Measurements from ENCODE around the gene KIAA0586. TPM values are rescaled to one million over a fixed set of nuclear protein-coding genes. Genes with fewer than 3 reads are reported as not detected.
A peak's percentile ranks its signal among the peaks of the same experiment; 100 is the strongest.

Gene KIAA0586
- 10 to 100 TPM; 24.9 to 27.0 TPM for total RNA-seq

- peak within 1 kb of the TSS; percentile 91 for H3K4me3 Mint-ChIP-seq
- POLR2A ChIA-PET: interaction anchor here (0.6 to 2.3 kb wide), 16 partner anchors 11 to 1821 kb away, joined by 3 to 47 read pairs (median 3); partner anchors contain the start of genes ARID4A, DACT1, JKAMP and L3HYPDH
Observed at GRCh38 chr14:58427281-58428117, at the start of gene KIAA0586, which contains the start of gene TIMM9. Gene KIAA0586, plus strand, starts transcription at chr14:58427719. Its CDS starts 546 bp downstream, at chr14:58428265. Gene TIMM9, minus strand, starts transcription at chr14:58427531. Its CDS starts 15,586 bp downstream, at chr14:58411945.

GRCh38 chr14:58390830-58391229 lies 36.7 kb upstream of the KIAA0586 start:
- POLR2A ChIA-PET: no interaction called here
- CTCF ChIA-PET: no interaction called here
- Mint-ChIP-seq H3K36me3 (ENCODE audit: low read depth) (no peaks in the 10 kb centered on the region), H3K9me3 (ENCODE audit: insufficient read depth) (no peaks in the 10 kb centered on the region), H3K27me3 (ENCODE audit: low read depth) (peaks cover 3% of the 10 kb centered on the region), H3K27ac (no peak overlapping the region), H3K4me3 (no peak overlapping the region), H3K4me1 (ENCODE audit: low read depth) (peaks cover 6% of the 10 kb centered on the region)
- no peak for ATAC-seq
- no peak for DNase-seq

More at GRCh38 chr14:58427281-58428117, at the start of gene KIAA0586, which contains the start of gene TIMM9:
- DNase-seq: peak; percentile 98
- Mint-ChIP-seq H3K27ac (peak within 1 kb of the TSS; percentile 95), H3K36me3 (ENCODE audit: low read depth) (peaks cover 24% of the 10 kb centered on the region), H3K4me1 (ENCODE audit: low read depth) (peaks cover 37% of the 10 kb centered on the region), H3K27me3 (ENCODE audit: low read depth) (no peaks in the 10 kb centered on the region), H3K9me3 (ENCODE audit: insufficient read depth) (no peaks in the 10 kb centered on the region)
- CTCF ChIA-PET: interaction anchor here (0.9 to 1.1 kb wide), 3 partner anchors 31 to 129 kb away, joined by 3 to 5 read pairs (median 4); partner anchors contain the start of gene TOMM20L
- peak; percentile 93 for ATAC-seq

GRCh38 chr14:58395562-58395811 lies 32.0 kb upstream of the KIAA0586 start:
- Mint-ChIP-seq H3K4me3 (peak overlapping the region; percentile 66), H3K36me3 (ENCODE audit: low read depth) (peaks cover 3% of the 10 kb centered on the region), H3K9me3 (ENCODE audit: insufficient read depth) (no peaks in the 10 kb centered on the region), H3K27me3 (ENCODE audit: low read depth) (peaks cover 3% of the 10 kb centered on the region), H3K27ac (peak overlapping the region; percentile 64), H3K4me1 (ENCODE audit: low read depth) (peaks cover 12% of the 10 kb centered on the region)
- ATAC-seq (no peak), DNase-seq (no peak)
- ChIA-PET CTCF (interaction anchor here (0.6 to 4.2 kb wide), 19 partner anchors 9 to 291 kb away, joined by 3 to 31 read pairs (median 5); partner anchors contain the start of genes ACTR10, ARID4A, KIAA0586 and TIMM9), POLR2A (interaction anchor here (1.9 to 2.3 kb wide), 2 partner anchors 32 to 97 kb away, joined by 7 to 12 read pairs; partner anchors contain the start of genes ARID4A, KIAA0586 and TIMM9)

GRCh38 chr14:58395812-58396788 lies 31.4 kb upstream of the KIAA0586 start, which contains the start of gene TOMM20L:
Gene TOMM20L, plus strand, starts transcription at chr14:58395930. Its CDS starts 28 bp downstream, at chr14:58395958.
- no peaks in the 10 kb centered on the region for H3K9me3 Mint-ChIP-seq (ENCODE audit: insufficient read depth)
- peaks cover 12% of the 10 kb centered on the region for H3K4me1 Mint-ChIP-seq (ENCODE audit: low read depth)
- DNase-seq: peak; percentile 74
- H3K36me3 Mint-ChIP-seq (ENCODE audit: low read depth): peaks cover 3% of the 10 kb centered on the region
- peaks cover 3% of the 10 kb centered on the region for H3K27me3 Mint-ChIP-seq (ENCODE audit: low read depth)
- peak within 1 kb of the TSS; percentile 66 for H3K4me3 Mint-ChIP-seq
- peak; percentile 97 for ATAC-seq
- POLR2A ChIA-PET: interaction anchor here (1.9 to 2.3 kb wide), 2 partner anchors 31 to 98 kb away, joined by 7 to 12 read pairs; partner anchors contain the start of genes ARID4A, KIAA0586 and TIMM9
- CTCF ChIA-PET: interaction anchor here (0.6 to 4.2 kb wide), 21 partner anchors 9 to 289 kb away, joined by 3 to 31 read pairs (median 4); partner anchors contain the start of genes ACTR10, ARID4A, KIAA0586 and TIMM9
- H3K27ac Mint-ChIP-seq: peak within 1 kb of the TSS; percentile 64

GRCh38 chr14:58397156-58397555 lies 30.4 kb upstream of the KIAA0586 start:
- H3K27ac Mint-ChIP-seq: no peak overlapping the region
- DNase-seq (no peak), ATAC-seq (no peak)
- peaks cover 3% of the 10 kb centered on the region for H3K27me3 Mint-ChIP-seq (ENCODE audit: low read depth)
- no peaks in the 10 kb centered on the region for H3K9me3 Mint-ChIP-seq (ENCODE audit: insufficient read depth)
- peaks cover 6% of the 10 kb centered on the region for H3K36me3 Mint-ChIP-seq (ENCODE audit: low read depth)
- ChIA-PET POLR2A (no interaction called here), CTCF (interaction anchor here (0.6 to 4.2 kb wide), 7 partner anchors 10 to 290 kb away, joined by 3 to 31 read pairs (median 6); no protein-coding TSS in a partner anchor)
- H3K4me1 Mint-ChIP-seq (ENCODE audit: low read depth): peaks cover 12% of the 10 kb centered on the region
- H3K4me3 Mint-ChIP-seq: no peak overlapping the region

- POLR2A ChIA-PET: no interaction called here
Observed at GRCh38 chr14:58398495-58398894, 29.0 kb upstream of the KIAA0586 start.

GRCh38 chr14:58398895-58399294 lies 28.6 kb upstream of the KIAA0586 start:
- H3K27ac Mint-ChIP-seq: no peak overlapping the region
- DNase-seq (no peak), ATAC-seq (no peak)
- no peak overlapping the region for H3K4me3 Mint-ChIP-seq
- peaks cover 6% of the 10 kb centered on the region for H3K36me3 Mint-ChIP-seq (ENCODE audit: low read depth)
- ChIA-PET CTCF (interaction anchor here (1.2 kb wide), 1 partner anchor 199 kb away, joined by 3 read pairs; the partner anchor contains the start of gene ACTR10), POLR2A (no interaction called here)
- H3K9me3 Mint-ChIP-seq (ENCODE audit: insufficient read depth): no peaks in the 10 kb centered on the region
- H3K27me3 Mint-ChIP-seq (ENCODE audit: low read depth): no peaks in the 10 kb centered on the region
- peaks cover 12% of the 10 kb centered on the region for H3K4me1 Mint-ChIP-seq (ENCODE audit: low read depth)

More at GRCh38 chr14:58398495-58398894, 29.0 kb upstream of the KIAA0586 start:
- CTCF ChIA-PET: interaction anchor here (0.7 to 4.2 kb wide), 3 partner anchors 8 to 199 kb away, joined by 3 to 31 read pairs (median 3); partner anchors contain the start of gene ACTR10
- H3K4me1 Mint-ChIP-seq (ENCODE audit: low read depth): peaks cover 12% of the 10 kb centered on the region
- H3K27me3 Mint-ChIP-seq (ENCODE audit: low read depth): peaks cover 3% of the 10 kb centered on the region
- ATAC-seq: no peak
- no peaks in the 10 kb centered on the region for H3K9me3 Mint-ChIP-seq (ENCODE audit: insufficient read depth)
- H3K36me3 Mint-ChIP-seq (ENCODE audit: low read depth): peaks cover 6% of the 10 kb centered on the region
- no peak overlapping the region for H3K27ac Mint-ChIP-seq
- no peak overlapping the region for H3K4me3 Mint-ChIP-seq
- DNase-seq: no peak

GRCh38 chr14:58401587-58401986 lies 25.9 kb upstream of the KIAA0586 start:
- POLR2A ChIA-PET: no interaction called here
- no peak for ATAC-seq
- CTCF ChIA-PET: no interaction called here
- no peaks in the 10 kb centered on the region for H3K9me3 Mint-ChIP-seq (ENCODE audit: insufficient read depth)
- peaks cover 11% of the 10 kb centered on the region for H3K36me3 Mint-ChIP-seq (ENCODE audit: low read depth)
- H3K27me3 Mint-ChIP-seq (ENCODE audit: low read depth): no peaks in the 10 kb centered on the region
- no peak for DNase-seq
- no peak overlapping the region for H3K4me3 Mint-ChIP-seq
- H3K27ac Mint-ChIP-seq: no peak overlapping the region
- H3K4me1 Mint-ChIP-seq (ENCODE audit: low read depth): peaks cover 3% of the 10 kb centered on the region

- H3K36me3 Mint-ChIP-seq (ENCODE audit: low read depth): peaks cover 27% of the 10 kb centered on the region
- H3K9me3 Mint-ChIP-seq (ENCODE audit: insufficient read depth): no peaks in the 10 kb centered on the region
- CTCF ChIA-PET: interaction anchor here (4.4 kb wide), 1 partner anchor 12 kb away, joined by 31 read pairs; the partner anchor contains the start of gene TOMM20L
- no peak overlapping the region for H3K4me3 Mint-ChIP-seq
- POLR2A ChIA-PET: no interaction called here
- no peaks in the 10 kb centered on the region for H3K4me1 Mint-ChIP-seq (ENCODE audit: low read depth)
- ATAC-seq: no peak
- DNase-seq: no peak
- H3K27ac Mint-ChIP-seq: no peak overlapping the region
- H3K27me3 Mint-ChIP-seq (ENCODE audit: low read depth): no peaks in the 10 kb centered on the region
Observed at GRCh38 chr14:58408681-58409215, 18.8 kb upstream of the KIAA0586 start.

GRCh38 chr14:58414845-58415244 lies 12.7 kb upstream of the KIAA0586 start:
- no peak for ATAC-seq
- Mint-ChIP-seq H3K4me1 (ENCODE audit: low read depth) (peaks cover 4% of the 10 kb centered on the region), H3K27me3 (ENCODE audit: low read depth) (no peaks in the 10 kb centered on the region), H3K9me3 (ENCODE audit: insufficient read depth) (no peaks in the 10 kb centered on the region), H3K27ac (no peak overlapping the region), H3K4me3 (no peak overlapping the region), H3K36me3 (ENCODE audit: low read depth) (peaks cover 53% of the 10 kb centered on the region)
- ChIA-PET CTCF (no interaction called here), POLR2A (no interaction called here)
- no peak for DNase-seq
